Ishikawa (cell line): ENCODE results near the gene RNF187.

Source experiments
- CEBPB ChIP-seq: IDR thresholded peaks from 2 replicates; pipeline ENCODE4 v1.6.1; 2012
- CREB1 ChIP-seq: IDR thresholded peaks from 2 replicates; pipeline ENCODE4 v1.6.1; 2012; ENCODE audit warnings: low read depth
- EGR1 ChIP-seq: IDR thresholded peaks from 2 replicates; pipeline ENCODE4 v1.6.1; 2012
- EP300 ChIP-seq: IDR thresholded peaks from 2 replicates; pipeline ENCODE4 v1.6.1; 2012; ENCODE audit warnings: borderline replicate concordance
- MAX ChIP-seq: IDR thresholded peaks from 2 replicates; pipeline ENCODE4 v1.6.1; 2012
- NFIC ChIP-seq: IDR thresholded peaks from 2 replicates; pipeline ENCODE4 v1.6.1; 2012
- RAD21 ChIP-seq: IDR thresholded peaks from 2 replicates; pipeline ENCODE4 v1.6.1; 2012; ENCODE audit warnings: low read depth
- TEAD4 ChIP-seq: IDR thresholded peaks from 2 replicates; pipeline ENCODE4 v1.6.1; 2012
- YY1 ChIP-seq: IDR thresholded peaks from 2 replicates; pipeline ENCODE4 v1.6.1; 2012; ENCODE audit warnings: low read depth
- ZBTB7A ChIP-seq: IDR thresholded peaks from 2 replicates; pipeline ENCODE4 v1.6.1; 2012; ENCODE audit warnings: low read depth

GRCh38 chr1:228542376-228542775 lies 55.2 kb downstream of the RNF187 start:
- TF ChIP-seq YY1 (no peak), MAX (no peak), CEBPB (no peak), TEAD4 (no peak), EP300 (no peak), CREB1 (no peak), NFIC (no peak), RAD21 (no peak), EGR1 (no peak), ZBTB7A (no peak)
